ENCODE data around the gene VPS13A.
A peak's percentile ranks its signal among the peaks of the same experiment; 100 is the strongest.

VPS13A gene

GRCh38 chr9:77454663-77455062 is 277.3 kb downstream of the VPS13A start:
- DNase-seq (ENCODE audit: low read depth in 1 of 2, low spot score in 1 of 2): no peak

- DNase-seq (ENCODE audit: low read depth in 1 of 2, low spot score in 1 of 2): no peak
These were observed 278.1 kb downstream of the VPS13A start for GRCh38 chr9:77455312-77455927.

GRCh38 chr9:77456829-77457437 is 279.6 kb downstream of the VPS13A start:
- peak; percentile 54 to 62 for DNase-seq (ENCODE audit: low read depth in 1 of 2, low spot score in 1 of 2)

- DNase-seq (ENCODE audit: low read depth in 1 of 2, low spot score in 1 of 2): peak; percentile 14 to 19
These were observed 280.7 kb downstream of the VPS13A start for GRCh38 chr9:77457916-77458592.

- no peak for DNase-seq (ENCODE audit: low read depth in 1 of 2, low spot score in 1 of 2)
These were observed 283.6 kb downstream of the VPS13A start for GRCh38 chr9:77460938-77461337.

- no peak for DNase-seq (ENCODE audit: low read depth in 1 of 2, low spot score in 1 of 2)
These were observed 284.7 kb downstream of the VPS13A start for GRCh38 chr9:77462066-77462465.

GRCh38 chr9:77463151-77463550 is 285.8 kb downstream of the VPS13A start:
- DNase-seq (ENCODE audit: low read depth in 1 of 2, low spot score in 1 of 2): no peak

GRCh38 chr9:77464661-77465060 is 287.3 kb downstream of the VPS13A start:
- DNase-seq (ENCODE audit: low read depth in 1 of 2, low spot score in 1 of 2): no peak

- no peak for DNase-seq (ENCODE audit: low read depth in 1 of 2, low spot score in 1 of 2)
These were observed 292.3 kb downstream of the VPS13A start for GRCh38 chr9:77469515-77470231.
